Karpas-422 (cell line): ENCODE results near the gene TEX54. TPM values are rescaled to one million over a fixed set of nuclear protein-coding genes. Genes with fewer than 3 reads are reported as not detected.

ENCODE experiments used
- DNase-seq: peaks from one replicate; pipeline ENCODE4 v3.0.0-alpha.2; 2015
- H2AFZ ChIP-seq: fragments of 200-600 bp; sonication (generic); 2 replicates; pipeline ENCODE4 v1.6.1; 2014; ENCODE audit warnings: antibody characterized with exemption, low read length, mixed read lengths
- H3K27ac ChIP-seq: fragments of 200-600 bp; sonication (generic); 2 replicates; pipeline ENCODE4 v1.5.1; 2014; ENCODE audit warnings: mild to moderate bottlenecking, low read length, moderate library complexity
- H3K27me3 ChIP-seq: fragments of 200-600 bp; sonication (generic); 2 replicates; pipeline ENCODE4 v1.6.1; 2014; ENCODE audit warnings: low read length, mixed read lengths
- H3K36me3 ChIP-seq: fragments of 200-600 bp; sonication (generic); 2 replicates; pipeline ENCODE4 v1.6.1; 2014; ENCODE audit warnings: low read length, mixed read lengths; ENCODE audit not compliant: insufficient read depth
- H3K4me1 ChIP-seq: fragments of 200-600 bp; sonication (generic); 2 replicates; pipeline ENCODE4 v1.6.1; 2014; ENCODE audit warnings: mild to moderate bottlenecking, low read length, mixed read lengths
- H3K4me2 ChIP-seq: fragments of 200-600 bp; sonication (generic); 2 replicates; pipeline ENCODE4 v1.6.1; 2014; ENCODE audit warnings: low read length, low read depth, mild to moderate bottlenecking; ENCODE audit not compliant: poor library complexity, severe bottlenecking
- H3K4me3 ChIP-seq: fragments of 200-600 bp; sonication (generic); 2 replicates; pipeline ENCODE4 v1.5.1; 2014; ENCODE audit warnings: mild to moderate bottlenecking, antibody characterized with exemption, low read length, mixed read lengths
- H3K79me2 ChIP-seq: fragments of 200-600 bp; sonication (generic); 2 replicates; pipeline ENCODE4 v1.6.1; 2014; ENCODE audit warnings: mild to moderate bottlenecking, low read length, mixed read lengths
- H3K9ac ChIP-seq: fragments of 200-600 bp; sonication (generic); 2 replicates; pipeline ENCODE4 v1.6.0; 2014; ENCODE audit warnings: low read length
- H3K9me2 ChIP-seq: fragments of 200-600 bp; sonication (generic), shearing (Covaris generic); replicated peaks from 2 replicates; pipeline ENCODE4 v1.6.0; 2014; ENCODE audit warnings: mild to moderate bottlenecking, low read length, moderate library complexity; ENCODE audit not compliant: insufficient read depth
- H3K9me3 ChIP-seq: fragments of 300-700, 200-600 bp; sonication (generic); 2 replicates; pipeline ENCODE4 v1.6.1; 2014; ENCODE audit warnings: low read length, mixed read lengths
- H4K20me1 ChIP-seq: fragments of 200-600 bp; sonication (generic); 2 replicates; pipeline ENCODE4 v1.6.1; 2014; ENCODE audit warnings: mild to moderate bottlenecking, antibody characterized with exemption, low read length, low read depth; ENCODE audit not compliant: insufficient read depth
- total RNA-seq: library from RNA; depleted of rRNA; stranded (reverse); fragments of >200 nt; shearing (Covaris generic); gene quantifications from 2 replicates; pipeline ENCODE4 v1.2.3, GENCODE V29; 2014; ENCODE audit warnings: low replicate concordance

The TEX54 gene
- total RNA-seq, 1 experiment from 2014 or later: not detected

DNA sequence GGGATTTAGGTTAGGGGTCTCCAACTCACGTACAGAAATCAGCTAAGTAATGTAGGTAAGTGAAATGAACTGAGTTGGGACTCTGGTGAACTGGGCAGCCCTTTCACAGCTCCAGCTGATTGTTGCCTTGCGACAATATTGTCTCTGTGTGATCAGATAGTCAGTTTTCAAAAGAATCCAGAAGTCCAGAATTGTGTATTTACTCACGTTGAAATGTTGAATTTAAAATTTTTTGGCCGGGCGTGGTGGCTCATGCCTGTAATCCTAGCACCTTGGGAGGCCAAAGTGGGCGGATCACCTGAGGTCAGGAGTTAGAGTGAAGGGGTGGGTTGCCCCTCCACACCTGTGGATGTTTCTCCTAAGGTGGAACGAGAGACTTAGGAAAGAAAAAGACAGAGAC, 25.6 kb upstream of the TEX54 start:
- H3K4me2 ChIP-seq: peak overlapping the region; percentile 77

GRCh38 chr11:62857541-62857982, 24.9 kb upstream of the TEX54 start:
- peak; percentile 49 for DNase-seq
- peak overlapping the region; percentile 77 for H3K27ac ChIP-seq
- H3K4me2 ChIP-seq: peak overlapping the region; percentile 77
- H3K9me2 ChIP-seq: no peaks in the 10 kb centered on the region
- H4K20me1 ChIP-seq: peaks cover 28% of the 10 kb centered on the region
- peaks cover 30% of the 10 kb centered on the region for H3K36me3 ChIP-seq
- peak overlapping the region; percentile 85 for H3K4me3 ChIP-seq
- H2AFZ ChIP-seq: no peak overlapping the region
- peaks cover 78% of the 10 kb centered on the region for H3K4me1 ChIP-seq
- no peaks in the 10 kb centered on the region for H3K27me3 ChIP-seq
- peak overlapping the region; percentile 91 for H3K9ac ChIP-seq
- peaks cover 74% of the 10 kb centered on the region for H3K79me2 ChIP-seq
- no peaks in the 10 kb centered on the region for H3K9me3 ChIP-seq

More for the DNA sequence above, 25.6 kb upstream of the TEX54 start:
- Histone ChIP-seq H3K27me3 (no peaks in the 10 kb centered on the region), H4K20me1 (peaks cover 26% of the 10 kb centered on the region), H3K4me1 (peaks cover 78% of the 10 kb centered on the region), H3K27ac (peak overlapping the region; percentile 77), H2AFZ (no peak overlapping the region), H3K9ac (peak overlapping the region; percentile 91), H3K9me2 (no peaks in the 10 kb centered on the region), H3K36me3 (peaks cover 26% of the 10 kb centered on the region), H3K4me3 (peak overlapping the region; percentile 85), H3K79me2 (peaks cover 80% of the 10 kb centered on the region), H3K9me3 (no peaks in the 10 kb centered on the region)
- no peak for DNase-seq

DNA sequence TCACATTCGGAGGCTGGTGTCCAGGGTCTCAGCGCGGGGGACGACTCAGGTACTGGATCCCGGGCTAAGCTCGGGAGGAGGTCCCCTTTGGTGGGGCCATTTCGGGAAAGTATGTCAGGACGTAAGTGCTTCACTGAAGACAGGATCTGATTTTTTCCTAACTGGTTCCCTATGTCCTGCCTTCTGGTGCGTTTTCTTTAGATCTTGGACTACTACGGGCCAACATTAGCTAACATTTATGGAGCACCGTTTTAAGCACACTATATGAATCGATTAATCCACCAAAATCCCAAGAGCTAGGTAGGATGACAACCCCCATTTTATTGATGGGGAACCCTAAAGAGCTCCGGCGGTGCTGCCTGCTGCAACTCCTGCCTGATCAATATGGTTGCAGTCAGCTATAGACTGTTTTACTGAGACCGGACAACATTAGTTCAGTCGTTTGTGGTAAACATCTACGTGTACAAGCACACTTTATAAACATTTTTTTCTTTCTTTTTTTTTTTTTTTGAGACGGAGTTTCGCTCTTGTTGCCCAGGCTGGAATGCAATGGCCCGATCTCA, 23.8 kb upstream of the TEX54 start:
- H3K27ac ChIP-seq: peak overlapping the region; percentile 77
- H3K9me2 ChIP-seq: no peaks in the 10 kb centered on the region
- H3K79me2 ChIP-seq: peaks cover 63% of the 10 kb centered on the region
- peaks cover 30% of the 10 kb centered on the region for H4K20me1 ChIP-seq
- H3K9ac ChIP-seq: peak overlapping the region; percentile 91
- peak; percentile 70 for DNase-seq
- no peaks in the 10 kb centered on the region for H3K9me3 ChIP-seq
- peaks cover 38% of the 10 kb centered on the region for H3K36me3 ChIP-seq
- H3K4me3 ChIP-seq: peak overlapping the region; percentile 85
- H3K4me2 ChIP-seq: peak overlapping the region; percentile 77
- H3K4me1 ChIP-seq: peaks cover 73% of the 10 kb centered on the region
- H3K27me3 ChIP-seq: no peaks in the 10 kb centered on the region
- H2AFZ ChIP-seq: no peak overlapping the region

DNA sequence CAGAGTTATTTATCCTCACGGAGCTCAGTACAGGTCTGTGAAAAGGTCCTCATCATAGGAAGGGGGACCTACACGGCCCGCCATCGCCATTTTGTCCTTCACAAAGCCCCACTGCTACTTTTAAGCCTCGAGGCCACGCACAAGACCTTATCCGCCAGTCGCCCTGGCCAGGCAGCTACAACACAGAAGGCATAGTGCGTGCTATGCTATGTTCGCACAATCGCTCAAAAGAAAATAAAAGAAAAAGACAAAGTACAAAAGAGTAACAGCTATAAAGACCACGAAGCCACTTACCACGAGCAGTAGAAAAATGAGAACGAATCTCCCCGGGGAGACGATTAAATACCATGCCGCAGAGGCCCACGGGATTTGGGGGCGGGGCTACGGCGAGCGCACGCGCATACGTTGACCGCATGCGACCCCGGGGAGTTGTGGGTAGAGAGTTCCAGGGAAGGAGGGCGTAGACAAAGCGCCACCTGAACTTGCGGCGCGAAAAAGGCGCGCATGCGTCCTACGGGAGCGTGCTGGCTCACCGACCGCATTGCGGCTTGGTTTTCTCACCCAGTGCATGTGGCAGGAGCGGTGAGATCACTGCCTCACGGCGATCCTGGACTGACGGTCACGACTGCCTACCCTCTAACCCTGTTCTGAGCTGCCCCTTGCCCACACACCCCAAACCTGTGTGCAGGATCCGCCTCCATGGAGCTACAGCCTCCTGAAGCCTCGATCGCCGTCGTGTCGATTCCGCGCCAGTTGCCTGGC, 23.1 kb upstream of the TEX54 start:
- Histone ChIP-seq H4K20me1 (peaks cover 30% of the 10 kb centered on the region), H3K9me3 (no peaks in the 10 kb centered on the region), H3K79me2 (peaks cover 56% of the 10 kb centered on the region), H3K4me2 (peak overlapping the region; percentile 97), H3K4me3 (peak overlapping the region; percentile 88), H3K27ac (peak overlapping the region; percentile 85), H3K36me3 (peaks cover 38% of the 10 kb centered on the region), H3K9me2 (no peaks in the 10 kb centered on the region), H3K27me3 (no peaks in the 10 kb centered on the region), H3K9ac (peak overlapping the region; percentile 96), H3K4me1 (peaks cover 66% of the 10 kb centered on the region), H2AFZ (no peak overlapping the region)
- DNase-seq: peak; percentile 99

DNA sequence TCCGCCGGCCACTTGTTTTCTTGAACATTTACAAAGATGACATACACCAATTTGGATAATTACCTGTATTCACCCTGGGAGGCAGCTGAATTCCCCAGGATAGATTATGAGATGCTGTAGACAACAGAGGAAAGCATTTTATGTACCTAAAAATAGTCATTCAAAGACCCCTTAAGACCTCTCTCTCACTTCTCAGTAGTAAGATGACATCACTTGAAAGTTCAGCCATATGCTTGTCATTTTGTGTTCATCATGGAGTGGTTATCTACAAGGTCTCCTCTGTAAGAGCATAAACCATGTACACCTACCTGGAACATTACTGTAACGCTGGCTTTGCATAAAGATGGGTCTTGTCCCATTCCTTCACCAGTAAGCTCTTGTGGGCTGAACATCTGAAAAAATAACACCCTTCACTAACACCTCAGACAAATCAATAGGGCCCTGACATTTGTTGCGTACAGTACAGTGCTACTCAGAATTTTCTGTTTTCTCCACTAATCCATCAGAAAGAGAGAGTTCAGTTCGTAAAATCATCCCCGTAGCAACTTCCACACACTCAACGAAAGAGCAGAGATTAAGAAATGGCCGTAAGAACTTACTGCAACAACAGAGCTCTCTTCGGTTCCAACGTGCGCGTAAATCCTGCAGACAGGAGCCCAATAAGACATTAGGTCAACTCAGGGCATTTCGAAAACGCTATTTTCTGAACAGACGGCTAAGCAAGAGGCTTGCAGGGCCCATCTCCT, 22.4 kb upstream of the TEX54 start:
- H2AFZ ChIP-seq: no peak overlapping the region
- peaks cover 56% of the 10 kb centered on the region for H3K79me2 ChIP-seq
- no peaks in the 10 kb centered on the region for H3K9me3 ChIP-seq
- H3K27me3 ChIP-seq: no peaks in the 10 kb centered on the region
- peak overlapping the region; percentile 88 for H3K4me3 ChIP-seq
- peaks cover 30% of the 10 kb centered on the region for H4K20me1 ChIP-seq
- H3K36me3 ChIP-seq: peaks cover 38% of the 10 kb centered on the region
- H3K9me2 ChIP-seq: no peaks in the 10 kb centered on the region
- H3K4me1 ChIP-seq: peaks cover 59% of the 10 kb centered on the region
- peak overlapping the region; percentile 97 for H3K4me2 ChIP-seq
- H3K27ac ChIP-seq: peak overlapping the region; percentile 85
- peak overlapping the region; percentile 96 for H3K9ac ChIP-seq
- peak; percentile 58 for DNase-seq

DNA sequence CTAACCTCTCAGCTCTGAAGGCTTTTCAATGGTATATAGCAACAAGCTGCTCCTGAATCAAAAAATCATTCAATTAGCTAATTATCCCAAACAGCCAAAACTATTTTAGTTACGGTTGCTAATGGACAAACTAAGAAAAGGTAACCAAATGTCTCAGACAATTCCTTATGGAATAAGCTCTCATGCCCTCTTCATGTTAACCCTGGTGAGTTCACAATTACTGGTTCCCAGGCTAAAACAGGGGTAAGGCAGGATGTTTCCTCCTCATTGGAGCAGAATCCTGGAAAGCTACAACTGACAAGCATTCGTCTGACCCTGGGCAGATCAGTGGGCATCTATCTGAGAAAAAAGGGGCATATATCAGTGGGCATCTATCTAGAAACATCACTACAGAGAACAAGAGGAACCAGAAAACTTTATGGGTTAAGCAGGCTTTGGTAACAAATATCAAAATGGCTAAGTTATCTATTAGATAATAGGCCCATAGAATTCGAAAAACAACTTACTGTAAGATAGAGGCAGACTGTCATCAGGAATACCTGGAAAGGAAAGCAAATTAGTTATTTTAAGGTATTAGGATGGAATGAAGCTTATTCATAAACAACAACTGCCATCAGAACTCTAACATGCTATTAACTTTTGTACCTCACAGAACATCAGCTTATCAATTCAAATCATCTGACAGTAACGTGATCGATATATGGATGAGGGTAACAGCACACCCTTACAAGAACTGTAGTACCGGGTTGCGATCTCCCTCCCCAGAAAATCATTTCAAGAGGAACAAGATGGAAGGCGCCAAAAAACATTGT, 21.6 kb upstream of the TEX54 start:
- H3K9me2 ChIP-seq: no peaks in the 10 kb centered on the region
- H3K4me1 ChIP-seq: peaks cover 51% of the 10 kb centered on the region
- peaks cover 38% of the 10 kb centered on the region for H3K36me3 ChIP-seq
- no peak for DNase-seq
- H3K4me2 ChIP-seq: peak overlapping the region; percentile 97
- no peak overlapping the region for H2AFZ ChIP-seq
- H3K27me3 ChIP-seq: no peaks in the 10 kb centered on the region
- peaks cover 30% of the 10 kb centered on the region for H4K20me1 ChIP-seq
- peak overlapping the region; percentile 96 for H3K9ac ChIP-seq
- peak overlapping the region; percentile 85 for H3K27ac ChIP-seq
- peaks cover 48% of the 10 kb centered on the region for H3K79me2 ChIP-seq
- peak overlapping the region; percentile 88 for H3K4me3 ChIP-seq
- no peaks in the 10 kb centered on the region for H3K9me3 ChIP-seq

GRCh38 chr11:62853279-62853965, 20.8 kb upstream of the TEX54 start:
- Histone ChIP-seq H3K79me2 (peaks cover 47% of the 10 kb centered on the region), H3K4me1 (peaks cover 51% of the 10 kb centered on the region), H3K9me3 (no peaks in the 10 kb centered on the region), H3K36me3 (peaks cover 38% of the 10 kb centered on the region), H3K4me3 (peak overlapping the region; percentile 88), H3K9me2 (no peaks in the 10 kb centered on the region), H3K4me2 (peak overlapping the region; percentile 97), H4K20me1 (peaks cover 30% of the 10 kb centered on the region), H2AFZ (no peak overlapping the region), H3K9ac (peak overlapping the region; percentile 96; the same call in 1 of the 2 replicates), H3K27ac (peak overlapping the region; percentile 85; the same call in 1 of the 2 replicates), H3K27me3 (no peaks in the 10 kb centered on the region)
- peak; percentile 46 for DNase-seq
